Activated CD8-positive, alpha-beta memory T cell treated with anti-CD3 and anti-CD28 coated beads, Interleukin-2, amount 50 U/mL, for 4 hours (primary cell): Measurements from ENCODE around the gene SNAI1.
"Not testable (repeated sequence)": the region's sequence is repeated elsewhere in the genome, so short reads cannot be mapped to it uniquely, and the experiment has no call there.

Source experiments
- DNase-seq: peaks from one replicate; pipeline ENCODE4 v3.0.0-alpha.2; 2020

Gene SNAI1

DNA sequence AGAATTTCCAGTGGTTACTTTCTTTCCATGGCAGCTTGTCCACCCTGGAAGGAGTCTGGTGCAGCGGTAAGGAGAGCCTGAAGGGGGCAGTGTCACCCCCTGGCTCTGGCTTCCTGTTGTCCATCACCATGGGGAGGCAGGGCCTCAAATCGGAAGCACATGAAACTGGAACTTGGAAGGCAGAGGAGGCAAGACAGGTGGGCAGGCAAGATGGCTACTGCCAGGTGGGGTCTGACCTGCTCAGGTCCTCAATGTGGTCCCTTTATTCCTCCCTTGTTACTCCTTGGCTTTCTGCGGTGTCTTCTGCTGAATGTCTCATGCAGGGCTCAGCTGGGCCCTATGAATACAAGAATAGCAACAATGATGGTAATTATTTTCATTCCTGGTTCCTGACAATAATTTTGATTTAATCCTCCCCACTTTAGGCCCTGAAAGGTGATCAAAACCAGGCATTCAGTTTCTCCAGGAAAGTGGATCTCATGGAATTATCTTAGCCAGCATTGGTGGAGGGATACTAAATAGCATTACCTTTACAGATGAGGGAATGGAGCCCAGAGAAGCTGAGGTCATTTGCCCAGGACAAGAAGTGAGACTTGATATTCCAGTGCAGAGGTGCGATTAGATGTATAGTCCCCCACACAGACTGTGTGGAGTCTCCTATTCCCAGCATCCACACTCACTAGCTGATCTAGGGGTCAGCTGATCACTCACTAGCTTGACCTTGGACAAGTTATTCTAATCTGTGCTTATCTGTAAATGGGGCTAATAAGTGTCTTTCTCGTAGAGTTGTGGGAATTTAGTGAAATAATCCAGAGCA lies 17.6 kb upstream of the SNAI1 start:
- DNase-seq = no peak

DNA sequence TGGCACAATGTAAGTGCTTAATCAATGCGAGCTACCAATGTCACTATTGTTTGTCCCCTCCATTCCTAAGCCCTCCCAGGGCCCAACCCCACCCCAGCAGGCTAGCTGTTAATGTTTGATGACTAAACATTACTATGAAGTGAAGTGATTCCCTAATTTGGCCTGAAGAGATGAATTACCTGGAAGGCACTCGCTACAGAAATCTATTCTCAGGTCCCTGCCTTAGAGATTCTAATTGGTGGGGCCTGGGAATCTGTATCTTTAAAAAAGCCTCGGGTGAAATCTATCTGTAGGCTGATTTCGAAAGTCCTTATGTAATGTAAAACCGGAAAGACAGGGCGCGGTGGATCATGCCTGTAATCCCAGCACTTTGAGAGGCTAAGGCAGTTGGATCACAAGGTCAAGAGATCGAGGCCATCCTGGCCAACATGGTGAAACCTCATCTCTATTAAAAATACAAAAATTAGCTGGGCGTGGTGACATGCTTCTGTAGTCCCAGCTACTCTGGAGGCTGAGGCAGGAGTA lies 16.9 kb upstream of the SNAI1 start:
- DNase-seq = no peak

DNA sequence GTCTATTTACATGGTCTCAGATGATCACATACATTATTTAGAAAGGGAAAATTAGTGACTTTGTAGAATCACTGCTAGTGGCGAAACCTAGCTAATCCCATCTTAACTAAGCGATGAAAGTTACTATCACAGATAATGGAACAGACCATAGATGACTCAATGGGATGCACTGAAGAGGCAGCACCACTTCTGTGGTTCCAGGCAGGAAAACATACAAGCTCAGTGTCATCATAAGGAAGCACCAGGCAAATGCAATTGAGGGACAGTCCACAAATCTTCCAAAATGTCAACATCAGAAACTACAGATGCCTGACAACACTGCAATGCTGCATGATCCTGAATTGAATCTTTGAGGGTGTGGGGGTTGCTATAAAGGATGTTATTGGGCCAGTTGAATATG lies 15.9 kb upstream of the SNAI1 start:
- DNase-seq = no peak

DNA sequence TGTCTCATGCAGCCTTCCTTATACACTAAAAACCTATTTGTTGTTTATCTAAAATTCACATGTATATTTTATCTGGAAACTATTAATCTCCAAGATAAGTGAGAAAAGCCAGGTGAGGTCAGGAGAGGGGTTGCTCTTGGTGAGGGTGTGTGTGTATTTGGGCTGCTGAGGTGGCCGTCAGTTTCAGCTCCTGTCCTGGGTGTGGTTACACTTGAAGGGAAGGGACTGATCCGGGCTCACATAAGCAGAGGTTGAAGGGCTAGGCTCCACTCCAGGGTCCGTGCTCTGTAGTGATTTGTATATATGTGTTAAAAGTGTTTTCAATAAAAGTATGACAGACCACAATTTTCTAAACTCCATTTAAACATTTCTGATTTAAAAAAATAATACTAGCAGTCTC lies 13.5 kb upstream of the SNAI1 start:
- no peak for DNase-seq

DNA sequence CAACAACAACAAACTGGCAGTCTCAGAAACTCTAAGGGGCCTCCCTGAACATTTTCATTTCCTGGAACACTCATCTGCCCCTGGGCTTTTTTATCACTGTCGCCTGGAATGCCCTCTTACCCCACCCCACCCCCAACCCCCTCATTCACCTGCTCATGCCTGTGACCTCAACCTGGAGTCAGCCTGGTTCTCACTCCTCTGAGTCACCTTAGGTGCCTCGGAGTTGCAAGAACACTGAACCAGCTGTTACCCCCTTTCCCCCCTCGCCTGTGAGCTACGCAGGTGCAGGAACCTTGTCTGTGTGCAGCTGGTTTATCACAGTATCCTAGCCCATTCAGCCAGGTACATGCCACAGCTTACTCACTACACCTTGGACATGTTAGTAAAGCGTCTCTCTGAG lies 12.8 kb upstream of the SNAI1 start:
- DNase-seq = no peak

DNA sequence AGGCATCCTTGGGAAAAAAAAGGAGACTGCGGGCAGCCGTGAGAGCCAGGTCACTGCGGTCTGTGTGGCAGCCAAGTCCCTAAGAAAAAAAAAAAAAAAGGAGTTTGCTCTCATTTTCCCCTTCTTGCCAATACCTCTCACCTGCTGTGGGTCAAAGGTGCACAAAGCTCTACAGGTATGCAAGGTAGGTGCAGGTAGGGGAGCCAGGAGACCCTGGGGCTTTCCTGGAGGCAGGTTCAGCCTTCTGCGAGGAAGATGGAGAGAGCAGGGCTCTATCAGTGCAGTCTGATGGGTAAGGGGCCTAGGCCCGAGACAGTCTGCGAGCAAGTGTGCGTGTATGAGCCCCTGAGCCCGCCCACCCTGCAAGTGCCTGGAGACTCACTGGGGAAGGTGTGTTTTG lies 12.3 kb upstream of the SNAI1 start:
- DNase-seq = no peak

DNA sequence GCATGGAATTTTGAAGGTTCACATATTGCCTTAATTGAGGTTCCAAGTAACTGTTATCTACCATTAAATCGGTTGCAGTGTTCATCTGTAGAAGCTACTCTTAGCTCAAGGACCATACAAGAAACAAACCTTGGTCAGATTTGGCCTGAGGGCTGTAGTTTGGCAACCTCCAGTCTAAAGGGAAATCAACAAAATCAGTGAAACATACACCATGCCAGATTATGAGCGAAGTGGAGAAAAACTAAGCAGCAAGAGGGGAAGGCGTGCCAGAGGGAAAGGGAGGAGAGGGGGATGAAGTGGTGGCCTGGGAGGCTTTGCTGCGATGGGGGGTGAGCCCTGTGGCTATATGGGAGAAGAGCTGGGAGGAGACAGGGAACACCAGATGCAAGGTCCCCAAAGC lies 8.8 kb upstream of the SNAI1 start:
- DNase-seq = no peak

DNA sequence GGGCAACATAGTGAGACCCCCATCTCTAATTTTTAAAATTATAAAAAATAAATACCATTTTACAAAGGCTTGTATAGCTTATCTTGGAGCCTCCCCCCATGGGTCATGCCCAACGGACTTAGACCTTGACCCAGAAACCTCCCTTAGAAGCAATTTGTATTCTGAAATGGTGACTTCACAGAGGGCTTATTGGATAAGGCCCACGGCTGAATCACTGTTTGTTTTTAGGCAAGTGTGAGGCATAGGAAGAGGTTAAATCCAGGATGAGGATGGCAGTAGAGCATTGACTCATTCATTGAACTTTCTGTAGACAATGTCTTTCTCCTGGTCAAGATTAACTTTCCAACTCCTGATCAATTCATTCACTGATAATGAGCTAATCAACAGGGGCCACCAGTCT lies 6.2 kb upstream of the SNAI1 start:
- no peak for DNase-seq

DNA sequence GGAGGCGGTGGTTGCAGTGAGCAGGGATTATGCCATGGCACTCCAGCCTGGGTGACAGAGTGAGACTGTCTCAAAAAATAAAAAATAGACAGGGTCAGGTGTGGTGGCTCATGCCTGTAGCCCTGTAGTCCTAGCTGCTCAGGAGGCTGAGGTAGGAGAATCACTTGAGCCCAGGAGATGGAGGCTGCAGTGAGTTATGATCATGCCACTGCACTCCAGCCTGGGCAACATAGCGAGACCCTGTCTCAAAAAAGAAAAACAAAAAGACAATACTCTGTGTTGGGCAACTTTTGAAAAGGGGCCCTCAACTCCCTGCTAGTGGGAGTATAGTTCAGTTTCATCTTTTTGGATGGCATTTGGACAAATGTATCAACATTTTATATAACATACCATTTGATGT lies 5.0 kb upstream of the SNAI1 start:
- not testable (repeated sequence) for DNase-seq

DNA sequence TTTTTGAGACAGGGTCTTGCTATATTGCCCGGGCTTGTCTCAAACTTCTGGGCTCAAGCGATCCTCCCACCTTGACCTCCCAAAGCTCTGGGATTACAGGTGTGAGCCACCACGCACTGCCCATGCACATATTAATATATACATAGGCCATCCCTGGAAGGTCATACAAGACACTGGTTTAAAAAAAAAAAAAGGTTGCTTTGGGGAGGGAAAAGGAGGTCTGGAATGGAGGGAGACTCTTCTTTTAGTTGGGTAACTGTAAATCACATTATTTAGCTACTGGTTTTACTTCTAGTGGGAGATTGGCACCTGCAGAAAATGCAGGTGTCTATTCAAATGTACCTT lies 4.1 kb upstream of the SNAI1 start:
- DNase-seq = no peak

DNA sequence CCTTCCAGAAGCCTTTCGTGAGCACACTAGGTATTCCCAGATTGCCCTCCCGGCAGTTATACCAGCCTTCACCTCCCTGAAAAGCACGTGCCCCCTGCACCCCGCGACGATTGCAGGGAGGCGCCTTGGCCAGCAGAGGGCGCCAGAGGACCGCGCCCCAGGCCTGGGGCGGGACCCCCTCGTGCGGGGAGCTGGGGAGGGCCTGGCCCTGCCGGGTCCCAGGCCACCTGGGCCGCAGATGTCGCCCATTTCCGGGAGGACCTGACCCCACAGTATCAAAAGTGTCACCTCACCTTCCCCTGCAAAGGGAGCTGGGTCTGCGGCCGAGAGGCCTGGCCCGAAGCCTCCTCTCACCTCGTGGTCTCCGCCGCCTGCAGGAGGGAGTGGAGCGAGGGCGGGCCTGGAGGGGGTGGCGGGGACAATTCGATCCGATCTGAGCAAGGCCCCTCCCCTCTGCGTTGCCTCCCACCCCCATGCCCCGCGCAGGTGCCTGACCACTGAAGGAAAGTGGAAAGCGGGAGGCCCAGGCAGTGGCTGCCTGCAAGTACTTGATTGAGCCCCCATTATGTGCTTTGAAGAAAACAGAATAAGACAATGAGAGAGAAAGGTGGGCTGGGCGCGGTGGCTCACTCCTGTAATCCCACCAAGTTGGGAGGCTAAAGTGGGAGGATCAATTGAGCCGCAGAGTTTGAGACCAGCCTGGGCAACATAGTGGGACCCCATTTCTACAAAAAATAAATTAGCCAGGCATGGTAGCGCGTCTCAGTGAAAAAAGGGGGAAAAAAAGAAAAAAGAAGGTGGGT lies 3.5 kb upstream of the SNAI1 start:
- peak; percentile 70 for DNase-seq

DNA sequence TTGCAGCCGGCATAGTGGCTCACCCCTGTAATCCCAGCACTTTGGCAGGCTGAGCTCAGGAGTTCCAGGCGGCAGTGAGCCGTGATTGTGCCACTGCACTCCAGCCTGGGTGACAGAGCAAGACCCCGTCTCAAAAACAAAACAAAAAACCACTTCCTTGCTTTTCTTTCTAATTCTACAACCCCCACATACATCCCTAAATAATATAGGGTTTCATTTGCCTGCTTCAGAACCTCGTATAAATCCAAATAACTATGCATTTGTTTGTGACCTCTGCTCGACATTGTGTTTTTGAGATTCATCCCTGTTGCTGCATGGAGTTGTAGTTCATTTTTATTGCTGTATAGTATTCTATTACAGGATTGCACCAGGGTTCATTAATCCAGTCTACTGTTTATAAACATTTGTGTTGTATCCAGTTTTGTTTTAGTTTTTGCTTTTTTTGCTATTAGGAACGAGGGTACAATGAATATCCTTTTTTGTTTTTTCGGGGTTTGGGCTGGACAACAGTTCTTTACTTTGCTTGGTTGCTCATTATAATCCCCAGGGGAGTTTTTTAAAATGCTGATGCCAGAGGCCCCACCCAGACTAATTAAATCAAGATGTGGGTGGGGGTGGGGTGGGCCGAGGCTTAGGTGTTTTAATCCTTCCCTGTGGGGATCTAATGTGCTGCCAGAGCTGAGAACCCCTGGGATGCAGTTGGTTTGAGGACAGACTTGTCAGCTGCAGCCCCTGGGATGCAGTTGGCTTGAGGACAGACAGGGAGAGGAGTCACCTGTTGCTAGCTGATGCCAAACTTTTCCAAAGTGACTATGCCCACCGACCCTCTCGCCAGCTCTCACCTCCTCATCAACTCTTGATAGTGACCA lies 2.4 kb upstream of the SNAI1 start:
- DNase-seq = no peak

DNA sequence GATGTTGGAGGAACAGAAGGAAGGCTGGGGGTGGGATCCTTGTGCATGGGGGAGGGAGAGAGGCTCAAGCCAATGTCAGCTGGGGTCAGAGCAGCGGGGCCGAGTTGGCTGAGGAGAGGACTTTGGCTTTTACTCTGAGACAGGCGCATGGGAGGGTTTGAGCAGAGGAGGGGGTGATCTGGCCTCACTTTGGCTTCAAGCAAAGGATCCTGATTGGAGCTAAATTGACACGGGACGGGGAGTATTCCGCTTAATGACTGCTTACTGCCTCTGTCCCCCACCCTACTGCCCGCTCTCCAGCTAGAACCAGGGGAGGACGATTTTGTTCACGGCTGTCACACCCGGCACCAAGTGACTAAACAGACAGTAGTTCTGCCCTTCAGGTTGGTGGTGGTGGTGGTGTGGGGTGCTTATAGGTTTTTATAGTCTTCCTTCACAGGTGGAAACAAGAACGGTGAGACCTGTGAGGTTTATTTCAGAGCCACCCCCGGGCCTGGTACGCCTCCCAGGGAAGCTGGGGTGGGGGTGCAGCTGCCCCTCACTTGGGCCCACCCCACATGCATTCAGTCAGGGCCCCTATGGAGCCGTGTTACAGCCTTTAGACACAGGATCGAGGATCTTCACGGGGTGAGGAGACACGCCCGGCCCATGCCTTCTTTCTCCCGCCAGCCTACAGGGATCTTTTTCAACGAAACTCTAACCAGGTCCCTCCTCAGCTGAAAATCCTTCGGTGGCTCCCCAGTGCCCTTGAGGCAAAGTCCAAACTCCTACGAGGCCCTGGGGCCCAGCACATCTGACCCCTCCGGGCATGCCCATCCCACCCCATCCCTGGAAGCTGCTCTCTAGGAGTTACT lies 1.3 kb upstream of the SNAI1 start:
- no peak for DNase-seq

DNA sequence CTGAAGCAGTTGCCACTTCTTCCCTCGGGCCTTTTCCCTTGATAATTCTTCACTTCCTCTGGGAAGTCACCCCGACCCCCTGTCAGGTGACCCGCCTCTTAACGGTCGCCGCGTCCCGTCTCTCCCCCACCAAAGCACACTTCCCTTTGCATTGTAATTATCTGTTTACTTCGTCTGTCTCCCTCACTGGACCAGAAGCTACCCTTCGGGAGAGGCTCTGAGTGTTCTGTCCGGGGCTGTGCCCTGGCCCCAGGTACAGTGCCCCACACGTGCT lies 771 bp upstream of the SNAI1 start:
- no peak for DNase-seq

DNA sequence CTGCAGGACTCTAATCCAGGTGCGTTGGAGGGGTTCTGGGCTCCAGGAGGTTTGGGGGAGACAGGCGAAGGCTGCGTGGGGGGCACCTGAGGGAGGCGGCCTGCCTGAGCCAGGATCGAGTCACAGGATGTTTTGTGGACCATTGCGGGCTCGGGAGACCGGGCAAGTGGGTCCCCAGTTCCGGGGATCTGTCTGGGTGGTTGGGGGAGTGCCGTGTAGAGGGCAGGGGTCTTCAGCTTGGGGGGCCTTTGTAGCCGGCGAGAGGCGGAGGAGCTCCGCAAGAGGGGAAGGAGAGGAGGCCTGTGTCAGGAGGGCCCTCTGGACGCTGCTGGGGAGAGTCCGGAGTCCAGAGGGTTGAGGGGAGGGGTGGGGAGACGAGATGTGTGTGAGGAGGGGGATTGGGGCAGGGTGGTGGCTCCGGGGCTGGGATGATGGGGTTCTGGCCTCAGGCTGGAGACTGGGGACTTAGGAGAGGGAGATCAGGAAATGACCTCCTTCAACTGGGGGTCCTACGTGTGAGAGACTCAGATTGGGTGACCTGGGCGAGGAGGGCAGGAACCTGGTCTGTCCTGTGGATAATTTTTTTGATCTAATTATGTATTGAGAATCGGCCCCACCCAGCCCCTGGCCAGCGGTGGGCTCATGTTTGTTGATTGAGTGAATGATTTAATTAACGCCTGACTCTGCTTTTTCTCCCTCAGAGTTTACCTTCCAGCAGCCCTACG lies 505 bp downstream of the SNAI1 start:
- DNase-seq = no peak

DNA sequence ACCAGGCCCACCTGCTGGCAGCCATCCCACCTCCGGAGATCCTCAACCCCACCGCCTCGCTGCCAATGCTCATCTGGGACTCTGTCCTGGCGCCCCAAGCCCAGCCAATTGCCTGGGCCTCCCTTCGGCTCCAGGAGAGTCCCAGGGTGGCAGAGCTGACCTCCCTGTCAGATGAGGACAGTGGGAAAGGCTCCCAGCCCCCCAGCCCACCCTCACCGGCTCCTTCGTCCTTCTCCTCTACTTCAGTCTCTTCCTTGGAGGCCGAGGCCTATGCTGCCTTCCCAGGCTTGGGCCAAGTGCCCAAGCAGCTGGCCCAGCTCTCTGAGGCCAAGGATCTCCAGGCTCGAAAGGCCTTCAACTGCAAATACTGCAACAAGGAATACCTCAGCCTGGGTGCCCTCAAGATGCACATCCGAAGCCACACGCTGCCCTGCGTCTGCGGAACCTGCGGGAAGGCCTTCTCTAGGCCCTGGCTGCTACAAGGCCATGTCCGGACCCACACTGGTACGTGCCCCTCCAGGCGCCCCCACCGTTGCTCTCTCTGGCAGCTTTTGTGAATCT lies 1.1 kb downstream of the SNAI1 start:
- DNase-seq = no peak

DNA sequence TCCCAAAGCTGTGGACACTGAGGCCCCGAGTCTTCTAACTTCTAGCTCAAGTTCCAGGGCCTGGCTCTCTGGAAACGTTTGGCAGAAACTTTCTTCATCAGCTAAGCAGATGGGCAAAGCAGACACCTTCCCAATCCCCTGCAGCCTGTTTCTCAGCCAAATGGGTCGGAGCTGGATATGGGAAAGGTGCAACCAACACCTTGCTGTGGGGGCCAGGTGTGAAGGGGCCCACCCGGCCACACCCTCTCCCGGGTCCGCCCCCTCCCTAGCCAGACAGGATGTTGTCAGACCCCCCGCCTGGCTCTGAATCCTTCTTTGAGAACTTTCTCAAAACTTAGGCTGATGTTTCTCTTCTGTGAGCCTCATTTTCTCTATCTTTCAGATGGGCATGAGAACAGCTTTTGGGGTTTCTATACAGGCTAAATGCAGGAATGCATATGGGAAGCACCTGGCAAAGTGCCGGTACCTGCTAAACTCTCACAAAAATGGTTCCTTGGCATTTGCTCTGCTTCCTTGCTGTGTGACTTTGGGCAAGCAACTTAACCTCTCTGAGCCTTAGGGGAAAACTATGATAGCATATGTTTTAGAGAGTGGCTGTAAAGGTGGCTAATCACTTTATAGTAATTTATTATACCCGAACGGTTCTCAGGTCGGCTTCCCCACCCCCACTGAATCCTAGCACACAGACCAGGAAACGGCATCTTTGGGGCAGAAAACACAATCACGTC lies 1.8 kb downstream of the SNAI1 start:
- no peak for DNase-seq

DNA sequence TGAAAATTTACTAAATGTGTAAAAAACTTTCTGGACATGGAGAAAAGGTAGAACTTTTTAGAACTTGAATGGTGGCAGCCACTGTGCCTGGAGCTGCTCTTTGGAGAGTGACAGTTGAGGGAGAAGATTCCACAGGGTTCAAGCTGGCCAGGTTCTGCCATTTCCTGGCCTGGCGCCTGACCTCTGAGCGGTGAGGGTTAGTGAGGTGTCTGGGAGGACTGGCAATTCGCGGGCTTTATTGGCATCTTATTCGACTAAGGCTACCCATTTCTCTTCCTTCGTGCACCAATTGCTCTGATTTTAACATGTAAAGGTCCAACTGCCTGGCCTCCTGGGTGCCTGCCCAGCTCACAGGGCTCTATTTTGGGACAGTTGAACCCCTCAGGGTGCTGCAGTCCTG lies 2.4 kb downstream of the SNAI1 start:
- no peak for DNase-seq

DNA sequence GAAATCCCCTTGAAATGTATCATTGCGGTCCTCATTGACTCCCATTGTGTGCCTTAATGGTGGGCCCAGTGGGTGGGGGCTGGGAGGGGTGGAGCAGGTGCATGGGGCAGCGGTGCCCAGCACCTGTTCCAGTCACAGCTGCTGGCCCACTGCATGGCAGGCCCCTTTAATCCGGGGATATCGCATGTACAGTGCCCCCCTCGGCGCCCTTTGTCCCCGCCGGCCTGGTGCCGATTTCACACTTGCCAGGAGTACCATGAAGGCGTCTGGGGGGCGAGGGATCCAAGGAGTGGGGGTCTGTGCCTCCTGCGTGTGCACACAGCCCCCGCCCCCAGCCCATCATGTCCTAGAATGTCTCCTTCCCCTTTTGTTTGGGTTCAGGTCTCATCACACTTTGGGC lies 2.8 kb downstream of the SNAI1 start:
- no peak for DNase-seq

DNA sequence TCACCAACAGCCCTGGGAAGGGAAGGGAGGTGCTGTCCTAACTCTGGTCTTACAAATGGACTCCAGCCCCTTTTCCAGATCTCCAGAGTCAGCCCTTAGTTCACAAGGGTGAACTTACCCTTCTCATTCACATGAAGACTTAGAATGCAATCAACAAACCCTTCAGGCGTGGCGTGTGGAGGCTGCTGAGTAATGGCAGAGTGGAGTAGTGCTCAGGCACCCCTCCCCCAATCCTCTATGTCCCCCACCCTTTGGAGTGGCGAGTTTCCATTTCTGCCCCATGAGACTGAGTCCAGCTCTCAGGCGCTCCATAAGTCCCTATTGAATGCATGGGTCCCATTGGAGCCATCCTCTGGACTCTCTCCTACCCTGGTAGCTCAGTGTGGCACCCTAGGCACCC lies 3.3 kb downstream of the SNAI1 start:
- DNase-seq = no peak
